HepG2 (cell line): ENCODE measurements around the gene RTN4. TPM values are rescaled to one million over a fixed set of nuclear protein-coding genes. Genes with fewer than 3 reads are reported as not detected.
A peak's percentile ranks its signal among the peaks of the same experiment; 100 is the strongest.

Experiments used
- ADNP ChIP-seq: sonication (generic); formaldehyde crosslinking; IDR thresholded peaks from 2 replicates; pipeline ENCODE4 v1.4.0; 2020; ENCODE audit warnings: missing genetic modification reagents
- AGO2 ChIP-seq: fragments of 200-400 bp; formaldehyde crosslinking; optimal IDR thresholded peaks from 2 replicates; pipeline ENCODE3; 2017; ENCODE audit warnings: mild to moderate bottlenecking, low read depth, low read length, moderate library complexity
- ATAD3A ChIP-seq: sonication (generic); formaldehyde crosslinking; IDR thresholded peaks from 2 replicates; pipeline ENCODE4 v1.4.0; 2020; ENCODE audit warnings: missing genetic modification reagents
- CHCHD3 ChIP-seq: sonication (generic); formaldehyde crosslinking; IDR thresholded peaks from 2 replicates; pipeline ENCODE4 v1.8.0; 2022; ENCODE audit warnings: mild to moderate bottlenecking, missing genetic modification reagents, moderate library complexity
- CREB3 ChIP-seq: sonication (generic); formaldehyde crosslinking; IDR thresholded peaks from 2 replicates; pipeline ENCODE4 v1.5.0; 2020; ENCODE audit warnings: missing genetic modification reagents
- E2F2 ChIP-seq: sonication (generic); formaldehyde crosslinking; IDR thresholded peaks from 2 replicates; pipeline ENCODE4 v1.4.0; 2020; ENCODE audit warnings: missing genetic modification reagents, borderline replicate concordance
- ESRRA ChIP-seq: sonication (generic); formaldehyde crosslinking; IDR thresholded peaks from 2 replicates; pipeline ENCODE4 v1.5.1; 2020; ENCODE audit warnings: mild to moderate bottlenecking, low read depth, missing genetic modification reagents
- HDAC2 ChIP-seq: sonication (generic); formaldehyde crosslinking; IDR thresholded peaks from 2 replicates; pipeline ENCODE4 v1.4.0; 2020; ENCODE audit warnings: missing genetic modification reagents
- IRF2 ChIP-seq: IDR thresholded peaks from 2 replicates; pipeline ENCODE4 v1.6.1; 2018; ENCODE audit warnings: missing genetic modification reagents, missing compliant biosample characterization
- KDM3A ChIP-seq: IDR thresholded peaks from 2 replicates; pipeline ENCODE4 v1.6.1; 2018; ENCODE audit warnings: low read depth, missing compliant biosample characterization
- MIXL1 ChIP-seq: IDR thresholded peaks from 2 replicates; pipeline ENCODE4 v1.6.1; 2016
- NFKBIZ ChIP-seq: IDR thresholded peaks from 2 replicates; pipeline ENCODE4 v1.6.1; 2018; ENCODE audit warnings: missing genetic modification reagents, missing compliant biosample characterization
- REXO4 ChIP-seq: sonication (generic); formaldehyde crosslinking; IDR thresholded peaks from 2 replicates; pipeline ENCODE4 v1.8.0; 2022; ENCODE audit warnings: missing genetic modification reagents, mild to moderate bottlenecking, borderline replicate concordance
- RXRA ChIP-seq: sonication (generic); formaldehyde crosslinking; IDR thresholded peaks from 2 replicates; pipeline ENCODE4 v1.5.1; 2020; ENCODE audit warnings: missing genetic modification reagents
- SMAD1 ChIP-seq: sonication (generic); formaldehyde crosslinking; IDR thresholded peaks from 2 replicates; pipeline ENCODE4 v1.4.0; 2020; ENCODE audit warnings: missing genetic modification reagents, low read depth, mild to moderate bottlenecking, borderline replicate concordance
- TOPORS ChIP-seq: sonication (generic); formaldehyde crosslinking; IDR thresholded peaks from 2 replicates; pipeline ENCODE4 v1.8.0; 2023; ENCODE audit warnings: mild to moderate bottlenecking, missing genetic modification reagents
- ZBTB21 ChIP-seq: sonication (generic); formaldehyde crosslinking; IDR thresholded peaks from 2 replicates; pipeline ENCODE4 v1.4.0; 2020; ENCODE audit warnings: missing genetic modification reagents
- ZKSCAN1 ChIP-seq: fragments of 150-350 bp; IDR thresholded peaks from 2 replicates; pipeline ENCODE4 v1.6.1; 2014; ENCODE audit warnings: low read length
- ZNF263 ChIP-seq: sonication (generic); formaldehyde crosslinking; IDR thresholded peaks from 2 replicates; pipeline ENCODE4 v1.4.0; 2020; ENCODE audit warnings: missing genetic modification reagents
- ZNF552 ChIP-seq: sonication (generic); formaldehyde crosslinking; IDR thresholded peaks from 2 replicates; pipeline ENCODE4 v1.9.0; 2022; ENCODE audit warnings: missing genetic modification reagents, mild to moderate bottlenecking, borderline replicate concordance
- ZNF572 ChIP-seq: sonication (generic); formaldehyde crosslinking; IDR thresholded peaks from 2 replicates; pipeline ENCODE4 v1.5.1; 2020; ENCODE audit warnings: mild to moderate bottlenecking, missing genetic modification reagents
- ZNF674 ChIP-seq: sonication (generic); formaldehyde crosslinking; IDR thresholded peaks from 2 replicates; pipeline ENCODE4 v1.5.0; 2020; ENCODE audit warnings: low read depth, mild to moderate bottlenecking, missing genetic modification reagents
- ZSCAN25 ChIP-seq: sonication (generic); formaldehyde crosslinking; IDR thresholded peaks from 2 replicates; pipeline ENCODE4 v1.8.0; 2022; ENCODE audit warnings: mild to moderate bottlenecking, missing genetic modification reagents
- ZSCAN29 ChIP-seq: sonication (generic); formaldehyde crosslinking; conservative IDR thresholded peaks from 2 replicates; pipeline ENCODE4 v1.4.0; 2020; ENCODE audit warnings: mild to moderate bottlenecking, missing genetic modification reagents
- ZSCAN31 ChIP-seq: sonication (generic); formaldehyde crosslinking; IDR thresholded peaks from 2 replicates; pipeline ENCODE4 v1.5.0; 2020; ENCODE audit warnings: low read depth, mild to moderate bottlenecking, missing genetic modification reagents
- polyA plus RNA-seq, 8 experiments: library from polyadenylated mRNA; depleted of rRNA in 3 of 8; stranded (reverse) in 7 of 8; unstranded in 1 of 8; fragments of >200 nt; fragmentation: Illumina TruSeq in 4 of 8; extraction: Trizol in 4 of 8; gene quantifications; 2 replicates each; pipeline versions ENCODE4 v1.2.1 to v1.2.3, GENCODE V29; 2011 to 2016; ENCODE audit warnings: low read depth in 4 of 8, missing spikeins in 1 of 8, mixed read lengths in 1 of 8; ENCODE audit not compliant: insufficient read depth in 1 of 8
- total RNA-seq, 5 experiments: library from RNA; depleted of rRNA; stranded (reverse); fragments of >200 nt; fragmentation: Illumina TruSeq; extraction: Trizol; gene quantifications; 2 replicates each; pipeline ENCODE4 v1.2.3, GENCODE V29; 2016; ENCODE audit warnings: low read depth in 1 of 5
- TF ChIP-seq, protein P1 (sequence below), 2 experiments: sonication (generic) in 1 of 2; formaldehyde crosslinking in 1 of 2; IDR thresholded peaks; 2 replicates each; pipeline versions ENCODE4 v1.6.1 to v1.9.0; 2014 to 2022; ENCODE audit warnings: antibody characterized with exemption in 1 of 2, borderline replicate concordance in 1 of 2, inconsistent platforms in 1 of 2, low read depth in 1 of 2, missing genetic modification reagents in 1 of 2

Gene RTN4
- total and polyA plus RNA-seq, 2 of the 13 experiments (the other 11 are each of a cell fraction or from before 2014, with no cell fraction given) = 98.4 to 133 TPM

DNA sequence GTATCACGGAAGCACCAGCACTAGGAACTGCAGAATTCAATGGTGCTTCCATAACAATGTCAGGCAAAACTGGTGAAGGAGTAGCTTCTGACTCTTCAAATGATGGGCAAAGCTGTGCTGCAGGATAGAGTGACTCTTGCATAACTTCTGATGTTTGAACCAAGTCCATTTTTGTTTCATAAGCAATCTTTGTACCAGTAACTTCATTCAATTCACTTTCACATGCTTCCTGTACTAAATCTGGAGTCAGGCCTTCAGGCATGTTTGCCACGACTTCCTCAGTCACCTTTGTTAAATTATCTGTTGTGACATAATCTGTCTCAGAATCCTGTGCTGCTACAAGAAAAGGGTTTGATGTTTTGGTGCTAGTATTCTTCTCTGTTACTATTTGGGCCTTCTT is 24.0 kb downstream of the RTN4 start (continued):
- TF ChIP-seq, protein P1, sequence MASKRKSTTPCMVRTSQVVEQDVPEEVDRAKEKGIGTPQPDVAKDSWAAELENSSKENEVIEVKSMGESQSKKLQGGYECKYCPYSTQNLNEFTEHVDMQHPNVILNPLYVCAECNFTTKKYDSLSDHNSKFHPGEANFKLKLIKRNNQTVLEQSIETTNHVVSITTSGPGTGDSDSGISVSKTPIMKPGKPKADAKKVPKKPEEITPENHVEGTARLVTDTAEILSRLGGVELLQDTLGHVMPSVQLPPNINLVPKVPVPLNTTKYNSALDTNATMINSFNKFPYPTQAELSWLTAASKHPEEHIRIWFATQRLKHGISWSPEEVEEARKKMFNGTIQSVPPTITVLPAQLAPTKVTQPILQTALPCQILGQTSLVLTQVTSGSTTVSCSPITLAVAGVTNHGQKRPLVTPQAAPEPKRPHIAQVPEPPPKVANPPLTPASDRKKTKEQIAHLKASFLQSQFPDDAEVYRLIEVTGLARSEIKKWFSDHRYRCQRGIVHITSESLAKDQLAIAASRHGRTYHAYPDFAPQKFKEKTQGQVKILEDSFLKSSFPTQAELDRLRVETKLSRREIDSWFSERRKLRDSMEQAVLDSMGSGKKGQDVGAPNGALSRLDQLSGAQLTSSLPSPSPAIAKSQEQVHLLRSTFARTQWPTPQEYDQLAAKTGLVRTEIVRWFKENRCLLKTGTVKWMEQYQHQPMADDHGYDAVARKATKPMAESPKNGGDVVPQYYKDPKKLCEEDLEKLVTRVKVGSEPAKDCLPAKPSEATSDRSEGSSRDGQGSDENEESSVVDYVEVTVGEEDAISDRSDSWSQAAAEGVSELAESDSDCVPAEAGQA (IDR thresholded peaks at IDR 0.05; ENCODE audit: low read depth) = 0 out of 2 replicates have a peak, but pooled peaks have one; percentile 37
- TF ChIP-seq, protein P1 (CRISPR knock-in tag; IDR thresholded peaks at IDR 0.05; ENCODE audit: borderline replicate concordance) = no peak
- TF ChIP-seq ZSCAN25 (CRISPR knock-in tag) = no peak
- no peak for TF ChIP-seq AGO2
- TF ChIP-seq TOPORS (CRISPR knock-in tag) = no peak
- no peak for TF ChIP-seq ZNF552 (CRISPR knock-in tag)
- no peak for TF ChIP-seq CHCHD3 (CRISPR knock-in tag)
- TF ChIP-seq ATAD3A = no peak
- TF ChIP-seq ZNF572 = no peak
- no peak for TF ChIP-seq NFKBIZ (CRISPR knock-in tag)
- no peak for TF ChIP-seq ZBTB21
- TF ChIP-seq MIXL1 = peak; percentile 21; the same call in 1 of the 2 replicates
- no peak for TF ChIP-seq ZKSCAN1
- no peak for TF ChIP-seq ZSCAN31 (CRISPR knock-in tag)
- no peak for TF ChIP-seq SMAD1 (CRISPR knock-in tag)
- 0 out of 2 replicates have a peak, but pooled peaks have one; percentile 17 for TF ChIP-seq KDM3A (CRISPR knock-in tag)
- TF ChIP-seq E2F2 (CRISPR knock-in tag) = no peak
- TF ChIP-seq ZNF263 (CRISPR knock-in tag) = no peak; the same call in 1 of the 2 replicates
- TF ChIP-seq CREB3 (CRISPR knock-in tag) = no peak
- TF ChIP-seq HDAC2 = peak; percentile 83
- TF ChIP-seq ZNF674 (CRISPR knock-in tag) = no peak
- TF ChIP-seq ZSCAN29 (CRISPR knock-in tag) = 0 out of 2 replicates have a peak, but pooled peaks have one; percentile 21
- TF ChIP-seq REXO4 (CRISPR knock-in tag) = no peak
- no peak; the same call in 1 of the 2 replicates for TF ChIP-seq RXRA (CRISPR knock-in tag)
- TF ChIP-seq IRF2 (CRISPR knock-in tag) = 0 out of 2 replicates have a peak, but pooled peaks have one; percentile 57
- TF ChIP-seq ADNP (CRISPR knock-in tag) = no peak
- TF ChIP-seq ESRRA = no peak
